PC-9 (cell line): Measurements from ENCODE around the gene RHOBTB1.

Experiments used
- EZH2 ChIP-seq: fragments of 200-600 bp; sonication (generic); IDR thresholded peaks from 2 replicates; pipeline ENCODE4 v1.8.0; 2017; ENCODE audit warnings: antibody characterized with exemption, low read depth
- TF ChIP-seq, protein P1 (sequence below): fragments of 200-600 bp; sonication (generic); conservative IDR thresholded peaks from 2 replicates; pipeline ENCODE4 v1.6.1; 2017; ENCODE audit warnings: mixed run types, antibody characterized with exemption, mild to moderate bottlenecking, moderate library complexity

DNA sequence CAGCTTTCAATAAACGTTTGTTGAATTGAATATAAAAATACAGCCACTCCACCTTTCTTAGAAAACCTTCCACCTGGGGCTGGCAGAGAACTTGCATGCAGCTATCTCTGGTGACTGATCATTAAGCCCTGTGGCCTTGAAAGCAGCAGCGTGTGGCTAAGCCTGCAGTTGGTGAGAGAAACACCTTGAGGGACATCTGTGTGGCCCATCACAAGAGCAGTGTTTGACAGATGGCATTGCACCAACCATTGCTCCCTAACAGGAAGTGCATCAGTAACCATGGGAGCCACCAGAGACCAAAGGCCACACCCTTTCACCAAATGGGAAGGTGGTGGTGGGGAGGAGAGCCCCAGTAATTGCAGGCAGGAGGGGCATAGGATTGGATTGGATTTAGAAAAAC, 22.4 kb downstream of the RHOBTB1 start:
- TF ChIP-seq, protein P1, sequence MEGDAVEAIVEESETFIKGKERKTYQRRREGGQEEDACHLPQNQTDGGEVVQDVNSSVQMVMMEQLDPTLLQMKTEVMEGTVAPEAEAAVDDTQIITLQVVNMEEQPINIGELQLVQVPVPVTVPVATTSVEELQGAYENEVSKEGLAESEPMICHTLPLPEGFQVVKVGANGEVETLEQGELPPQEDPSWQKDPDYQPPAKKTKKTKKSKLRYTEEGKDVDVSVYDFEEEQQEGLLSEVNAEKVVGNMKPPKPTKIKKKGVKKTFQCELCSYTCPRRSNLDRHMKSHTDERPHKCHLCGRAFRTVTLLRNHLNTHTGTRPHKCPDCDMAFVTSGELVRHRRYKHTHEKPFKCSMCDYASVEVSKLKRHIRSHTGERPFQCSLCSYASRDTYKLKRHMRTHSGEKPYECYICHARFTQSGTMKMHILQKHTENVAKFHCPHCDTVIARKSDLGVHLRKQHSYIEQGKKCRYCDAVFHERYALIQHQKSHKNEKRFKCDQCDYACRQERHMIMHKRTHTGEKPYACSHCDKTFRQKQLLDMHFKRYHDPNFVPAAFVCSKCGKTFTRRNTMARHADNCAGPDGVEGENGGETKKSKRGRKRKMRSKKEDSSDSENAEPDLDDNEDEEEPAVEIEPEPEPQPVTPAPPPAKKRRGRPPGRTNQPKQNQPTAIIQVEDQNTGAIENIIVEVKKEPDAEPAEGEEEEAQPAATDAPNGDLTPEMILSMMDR: no peak
- no peak for TF ChIP-seq EZH2
